ENCODE results near the gene FRY.

The FRY gene

GRCh38 chr13:32068255-32068654 is 36.7 kb downstream of the FRY start:
- Mint-ChIP-seq H3K27ac (peak overlapping the region; percentile 68), H3K36me3 (ENCODE audit: low read depth) (no peaks in the 10 kb centered on the region), H3K4me1 (peaks cover 20% of the 10 kb centered on the region), H3K9me3 (peaks cover 19% of the 10 kb centered on the region), H3K4me3 (no peak overlapping the region), H3K27me3 (ENCODE audit: low read depth, poor library complexity) (peaks cover 3% of the 10 kb centered on the region)
- DNase-seq = no peak
- no peak for TF ChIP-seq CTCF (IDR thresholded peaks at IDR 0.05)

- Mint-ChIP-seq H3K27ac (no peak overlapping the region), H3K4me1 (peaks cover 3% of the 10 kb centered on the region), H3K36me3 (ENCODE audit: low read depth) (no peaks in the 10 kb centered on the region), H3K27me3 (ENCODE audit: low read depth, poor library complexity) (peaks cover 3% of the 10 kb centered on the region), H3K9me3 (peaks cover 19% of the 10 kb centered on the region), H3K4me3 (no peak overlapping the region)
- TF ChIP-seq CTCF (IDR thresholded peaks at IDR 0.05) = no peak
- no peak for DNase-seq
These were observed 41.7 kb downstream of the FRY start for GRCh38 chr13:32073180-32073864.

GRCh38 chr13:32075170-32075851 is 43.7 kb downstream of the FRY start:
- peaks cover 11% of the 10 kb centered on the region for H3K4me1 Mint-ChIP-seq

GRCh38 chr13:32079587-32079986 is 48.0 kb downstream of the FRY start:
- TF ChIP-seq CTCF (IDR thresholded peaks at IDR 0.05) = no peak
- H3K36me3 Mint-ChIP-seq (ENCODE audit: low read depth) = no peaks in the 10 kb centered on the region
- no peaks in the 10 kb centered on the region for H3K9me3 Mint-ChIP-seq
- no peak for DNase-seq
- no peak overlapping the region for H3K27ac Mint-ChIP-seq
- H3K27me3 Mint-ChIP-seq (ENCODE audit: low read depth, poor library complexity) = no peaks in the 10 kb centered on the region
- H3K4me3 Mint-ChIP-seq = no peak overlapping the region
- H3K4me1 Mint-ChIP-seq = peaks cover 37% of the 10 kb centered on the region

More at GRCh38 chr13:32075170-32075851, 43.7 kb downstream of the FRY start:
- Mint-ChIP-seq H3K27ac (no peak overlapping the region), H3K36me3 (ENCODE audit: low read depth) (no peaks in the 10 kb centered on the region), H3K9me3 (peaks cover 13% of the 10 kb centered on the region), H3K27me3 (ENCODE audit: low read depth, poor library complexity) (peaks cover under 1% of the 10 kb centered on the region), H3K4me3 (no peak overlapping the region)
- no peak for DNase-seq
- no peak for TF ChIP-seq CTCF (IDR thresholded peaks at IDR 0.05)

GRCh38 chr13:32080328-32080744 is 48.8 kb downstream of the FRY start:
- Mint-ChIP-seq H3K27ac (no peak overlapping the region), H3K9me3 (no peaks in the 10 kb centered on the region), H3K27me3 (ENCODE audit: low read depth, poor library complexity) (no peaks in the 10 kb centered on the region), H3K4me1 (peaks cover 37% of the 10 kb centered on the region), H3K4me3 (no peak overlapping the region), H3K36me3 (ENCODE audit: low read depth) (no peaks in the 10 kb centered on the region)
- DNase-seq = no peak
- TF ChIP-seq CTCF (IDR thresholded peaks at IDR 0.05) = no peak

Data from nephron progenitor cell (in vitro differentiated cells).